GM21576 (cell line): ENCODE results near the gene CLDN17.

Experiments
- ATAC-seq: cut with Tn5 transposase; IDR thresholded peaks from one replicate; pipeline ENCODE4 v1.9.1; 2021; ENCODE audit warnings: mild to moderate bottlenecking, moderate library complexity; ENCODE audit not compliant: unreplicated experiment

The CLDN17 gene

GRCh38 chr21:30166705-30167104 is at the start of gene CLDN17:
Gene CLDN17 (minus strand): TSS chr21:30166805. CDS start chr21:30166617, 188 bp downstream.
- no peak for ATAC-seq

GRCh38 chr21:30216041-30216723 is 49.6 kb upstream of the CLDN17 start, which contains the start of gene CLDN8:
Gene CLDN8 (minus strand): TSS chr21:30216097. CDS start chr21:30215925, 172 bp downstream.
- ATAC-seq: no peak

GRCh38 chr21:30211071-30211470 is 44.5 kb upstream of the CLDN17 start:
- no peak for ATAC-seq

DNA sequence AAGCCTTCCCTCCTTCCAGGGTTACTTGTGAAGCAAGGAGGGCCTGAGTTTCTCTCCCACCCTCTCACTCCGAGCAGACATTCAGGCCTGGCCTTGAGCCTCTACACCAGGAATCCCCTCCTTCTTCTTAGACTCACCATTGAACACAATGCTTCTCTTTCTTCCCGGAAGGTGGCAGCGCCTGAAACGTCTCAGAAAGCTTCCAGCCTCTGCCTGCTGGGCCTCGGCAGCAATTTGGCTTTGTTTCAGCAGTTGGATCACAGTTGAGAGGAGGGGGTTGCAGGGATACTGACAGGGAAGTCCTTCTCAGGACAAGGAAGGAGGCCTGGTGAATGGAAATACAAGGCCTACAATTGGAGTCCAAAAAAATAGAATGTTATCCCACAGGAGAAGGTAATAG is 43.0 kb upstream of the CLDN17 start:
- no peak for ATAC-seq

DNA sequence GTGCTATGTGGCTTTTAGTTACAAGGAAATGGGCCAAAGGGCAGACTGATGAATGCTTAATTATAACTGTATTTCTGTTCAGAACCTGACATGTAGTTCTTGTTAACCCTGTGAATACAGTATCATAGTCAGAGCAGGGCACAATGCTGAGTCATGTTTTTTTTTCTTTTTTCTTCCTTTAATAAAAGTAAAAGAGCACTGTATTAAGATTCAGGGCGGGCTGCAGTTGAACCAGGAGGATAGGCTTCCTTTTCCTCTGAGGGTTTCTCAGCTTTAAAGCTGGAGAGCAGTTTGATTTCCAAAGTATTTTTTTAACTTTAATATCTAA is 40.6 kb upstream of the CLDN17 start:
- no peak for ATAC-seq

DNA sequence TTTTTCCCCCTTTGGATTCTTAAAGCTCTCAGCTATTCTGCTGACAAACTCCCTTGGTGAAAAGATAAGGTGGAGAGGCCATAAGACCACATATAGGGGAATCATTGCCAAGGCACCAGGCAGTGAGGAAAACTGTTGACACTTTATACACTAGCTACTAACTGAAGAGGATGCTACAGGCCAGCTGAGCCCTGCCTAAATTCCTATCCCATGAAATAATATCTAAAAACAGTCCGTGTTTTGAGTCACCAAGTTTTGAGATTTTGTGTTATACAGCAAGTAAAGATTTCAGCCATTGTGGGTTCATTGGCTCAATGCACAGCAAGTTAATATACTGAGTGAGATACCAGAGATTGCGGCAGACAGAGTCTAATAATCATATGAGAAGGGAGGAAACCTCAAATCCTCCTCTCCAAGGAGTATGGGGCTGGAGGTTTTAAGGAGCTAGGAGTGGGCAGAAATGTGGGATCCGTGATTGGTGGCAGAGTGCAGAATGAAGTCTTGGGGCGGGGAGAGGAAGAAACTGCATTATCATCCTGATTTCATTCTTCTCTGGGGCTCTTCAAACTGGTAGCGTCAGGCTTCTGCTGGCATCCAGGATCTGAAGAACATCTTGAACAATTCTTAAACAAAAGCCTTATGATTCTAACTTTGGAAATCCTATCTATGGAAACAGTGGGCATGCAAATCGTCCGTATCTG is 40.1 kb upstream of the CLDN17 start:
- no peak for ATAC-seq

DNA sequence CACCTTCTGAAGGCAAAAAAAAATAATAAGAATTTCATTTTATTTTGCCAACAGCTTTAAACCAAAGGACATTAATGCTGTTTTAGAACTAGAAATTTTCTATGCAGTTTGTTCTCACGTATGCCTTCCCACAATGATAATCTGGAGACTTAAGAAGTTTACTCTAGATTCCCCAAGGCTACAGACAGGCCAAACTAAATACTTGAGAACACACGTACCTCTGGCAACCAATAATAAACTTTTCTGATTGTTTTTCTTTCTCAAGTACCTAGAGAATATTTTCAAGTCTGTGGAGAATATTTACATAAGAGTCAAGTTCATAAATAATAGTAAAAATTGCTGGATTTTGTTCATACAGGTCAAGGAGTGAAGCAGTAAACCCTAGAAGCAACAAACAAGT is 33.4 kb upstream of the CLDN17 start:
- ATAC-seq: no peak

DNA sequence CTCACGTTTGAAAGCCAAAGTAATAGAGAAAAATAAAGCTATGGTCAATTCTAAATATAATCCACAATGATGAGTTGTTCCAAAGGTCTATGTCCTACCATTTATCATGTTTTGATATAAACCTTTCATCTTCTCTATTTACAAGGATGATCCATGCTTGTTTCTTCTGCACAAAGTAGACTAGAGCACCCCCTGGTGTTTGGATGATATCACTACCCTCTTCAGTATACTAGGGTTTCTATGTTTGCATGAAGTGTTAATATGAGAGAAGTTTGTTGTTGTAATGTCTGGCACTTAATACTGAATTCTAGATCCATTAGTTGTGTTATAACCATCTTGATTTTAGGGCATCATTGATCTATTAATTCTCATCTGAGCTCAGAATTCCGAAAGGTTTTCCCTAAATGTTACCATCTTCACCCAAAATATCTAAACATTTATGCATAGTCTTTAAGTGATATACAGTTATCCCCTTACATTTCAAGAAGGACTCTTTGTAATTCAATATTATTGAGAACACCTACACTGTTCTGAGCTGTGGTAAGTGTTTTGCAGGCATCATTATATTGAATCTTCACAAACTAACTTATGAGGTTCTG is 28.2 kb upstream of the CLDN17 start:
- ATAC-seq: no peak

- no peak for ATAC-seq
Observed at GRCh38 chr21:30193201-30193600, 26.6 kb upstream of the CLDN17 start.

GRCh38 chr21:30190554-30190953 is 23.9 kb upstream of the CLDN17 start:
- ATAC-seq: no peak

GRCh38 chr21:30189773-30190172 is 23.2 kb upstream of the CLDN17 start:
- ATAC-seq: no peak

- no peak for ATAC-seq
Observed at GRCh38 chr21:30186242-30186641, 19.6 kb upstream of the CLDN17 start.

DNA sequence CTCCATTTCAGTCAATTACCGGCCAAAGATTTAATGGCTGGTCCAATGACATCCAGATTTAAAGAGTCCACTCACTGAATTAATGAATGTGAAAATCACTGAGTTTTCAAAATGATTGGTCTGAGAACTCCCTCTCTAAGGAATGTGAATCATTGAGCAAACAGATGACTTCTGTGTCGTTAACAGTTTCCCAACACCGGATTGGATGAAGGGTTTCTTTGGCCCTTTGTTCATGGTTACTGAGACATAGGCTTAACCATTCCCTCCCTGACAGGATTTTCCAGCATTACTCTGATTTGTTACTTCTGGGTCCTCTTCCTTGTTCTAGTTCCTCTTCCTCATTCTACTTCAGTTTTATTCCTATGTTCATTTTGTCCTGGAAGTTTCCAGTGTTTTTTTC is 1.5 kb upstream of the CLDN17 start:
- ATAC-seq: no peak

DNA sequence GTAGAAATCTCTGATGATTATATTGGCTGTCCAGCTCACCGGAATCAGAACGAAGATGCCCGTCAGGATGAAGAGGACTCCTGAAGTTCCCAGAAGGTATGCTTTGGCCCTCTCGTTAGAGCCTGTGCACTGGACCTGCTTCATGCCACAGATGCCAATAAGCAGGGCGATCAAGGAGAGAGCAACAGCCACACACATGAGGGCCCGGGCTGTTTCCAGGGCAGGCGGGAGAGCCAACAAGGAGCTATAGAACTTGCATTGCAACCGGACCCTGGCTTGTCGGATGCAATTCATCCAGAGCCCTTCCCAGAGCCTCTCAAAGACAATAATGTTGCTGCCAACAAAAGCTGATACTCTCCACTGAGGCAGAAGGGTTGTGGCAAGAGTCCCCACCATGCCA is 434 bp downstream of the CLDN17 start:
- ATAC-seq: no peak

- no peak for ATAC-seq
Observed at GRCh38 chr21:30164796-30165195, 1.8 kb downstream of the CLDN17 start.

GRCh38 chr21:30153697-30154340 is 12.8 kb downstream of the CLDN17 start:
- ATAC-seq: no peak

DNA sequence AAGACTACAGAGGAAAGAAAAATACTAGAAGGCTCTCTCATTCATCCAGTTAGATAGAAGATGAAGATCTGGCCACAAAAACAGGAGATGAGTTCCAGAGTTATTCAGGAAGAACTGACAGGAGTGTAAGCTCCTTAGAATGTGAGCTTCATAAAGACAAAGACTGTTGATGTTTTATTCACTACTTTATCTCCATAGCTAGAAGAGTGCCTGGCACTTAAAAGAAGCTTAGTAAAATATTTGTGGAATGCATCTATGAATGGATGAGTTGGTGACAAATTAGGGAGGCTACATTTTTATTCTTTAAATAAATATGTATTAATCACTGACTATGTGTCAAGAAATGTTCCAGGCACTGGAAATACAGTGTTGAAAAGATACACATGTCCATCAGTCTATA is 13.8 kb downstream of the CLDN17 start:
- ATAC-seq: no peak

- no peak for ATAC-seq
Observed at GRCh38 chr21:30148906-30149305, 17.7 kb downstream of the CLDN17 start.

- no peak for ATAC-seq
Observed at GRCh38 chr21:30146558-30147282, 19.9 kb downstream of the CLDN17 start.

- ATAC-seq: no peak
Observed at GRCh38 chr21:30138483-30138882, 28.1 kb downstream of the CLDN17 start.

DNA sequence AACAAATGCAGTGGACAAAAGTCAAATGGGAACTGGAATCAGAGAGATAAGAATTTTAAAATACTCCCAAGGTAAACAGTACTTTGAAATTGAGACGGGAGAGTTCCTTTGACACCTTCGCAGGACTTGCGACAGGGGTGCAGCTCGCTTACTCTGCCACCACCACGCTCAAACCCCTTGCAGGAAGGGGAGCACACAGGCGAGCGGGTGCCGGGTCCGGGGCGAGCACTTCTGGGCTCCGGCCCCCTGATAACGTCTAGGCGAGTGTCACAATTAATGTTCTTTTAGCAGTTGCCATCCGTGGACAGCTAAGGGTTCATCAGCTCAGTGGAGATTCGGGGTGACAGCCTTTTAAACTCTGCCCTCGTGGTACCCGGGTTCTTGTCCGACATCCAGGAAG is 37.4 kb downstream of the CLDN17 start:
- ATAC-seq: no peak
